ENCODE data around the gene RTP5.

The RTP5 gene

DNA sequence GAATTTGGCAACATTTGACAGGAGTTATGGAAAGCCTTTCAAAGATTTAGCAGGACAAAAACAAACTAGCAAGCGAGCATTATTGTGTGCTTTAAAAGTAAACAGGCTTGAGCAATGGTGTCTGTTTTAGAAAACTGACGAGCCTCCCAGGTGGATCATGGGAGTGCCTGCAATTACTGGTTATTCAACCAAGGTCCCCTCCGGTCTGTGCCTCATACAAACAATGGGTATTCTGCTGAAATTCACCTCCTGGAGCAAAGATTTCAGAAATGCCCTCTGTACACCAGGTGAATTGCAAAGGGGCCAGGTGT, 22.4 kb downstream of the RTP5 start:
- peaks cover 9% of the 10 kb centered on the region for H3K36me3 Mint-ChIP-seq (ENCODE audit: low read depth)
- H3K27ac Mint-ChIP-seq, result no peak overlapping the region
- no peaks in the 10 kb centered on the region for H3K27me3 Mint-ChIP-seq (ENCODE audit: low read depth)
- H3K9me3 Mint-ChIP-seq, result no peaks in the 10 kb centered on the region
- H3K4me3 Mint-ChIP-seq, result no peak overlapping the region
- H3K4me1 Mint-ChIP-seq (ENCODE audit: low read depth), result peaks cover 2% of the 10 kb centered on the region
- no peak for DNase-seq (ENCODE audit: low spot score)

DNA sequence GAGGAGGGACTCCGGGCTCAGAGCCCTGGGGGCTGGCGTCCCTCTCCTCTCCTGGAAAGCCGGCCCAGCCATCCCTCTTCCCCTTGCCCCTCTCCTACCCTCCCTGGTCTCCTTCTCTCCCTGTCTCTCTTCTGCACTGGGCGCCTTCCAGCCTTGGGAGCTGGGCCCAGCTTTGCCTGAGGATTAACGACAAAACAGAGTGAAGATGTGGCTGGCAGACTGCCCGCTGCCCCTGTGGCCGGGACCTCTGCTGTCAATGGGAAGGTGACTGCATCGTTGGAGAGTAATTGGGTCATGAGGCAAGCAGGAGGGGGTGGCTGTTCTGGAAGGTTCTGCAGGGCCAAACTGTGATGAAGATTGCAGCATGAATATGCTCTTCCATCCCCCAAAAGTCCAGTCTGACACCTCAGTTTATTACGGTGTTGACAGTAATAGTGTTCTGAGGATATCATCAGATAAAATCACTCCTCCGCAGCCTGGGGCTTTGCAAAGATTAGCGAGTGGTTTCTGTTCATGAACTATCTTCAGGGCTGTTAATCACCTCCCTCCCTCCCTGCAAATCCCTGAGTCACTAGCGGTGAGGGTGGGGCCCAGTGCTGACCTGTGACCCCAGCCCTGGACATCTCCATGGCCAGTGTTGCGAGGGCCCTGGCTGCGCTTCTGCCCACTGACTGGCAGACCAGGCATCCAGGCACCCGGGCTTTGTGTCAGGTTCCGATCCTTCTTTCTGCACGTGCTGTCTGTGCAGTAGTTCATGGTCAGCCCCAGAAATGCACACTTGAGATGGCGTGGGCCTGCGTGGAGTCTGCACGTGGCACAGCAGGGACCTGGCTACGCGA, 23.0 kb downstream of the RTP5 start:
- Mint-ChIP-seq H3K36me3 (ENCODE audit: low read depth) (peaks cover 9% of the 10 kb centered on the region), H3K9me3 (no peaks in the 10 kb centered on the region), H3K4me1 (ENCODE audit: low read depth) (peaks cover 2% of the 10 kb centered on the region), H3K4me3 (no peak overlapping the region), H3K27ac (no peak overlapping the region), H3K27me3 (ENCODE audit: low read depth) (no peaks in the 10 kb centered on the region)
- no peak for DNase-seq (ENCODE audit: low spot score)

DNA sequence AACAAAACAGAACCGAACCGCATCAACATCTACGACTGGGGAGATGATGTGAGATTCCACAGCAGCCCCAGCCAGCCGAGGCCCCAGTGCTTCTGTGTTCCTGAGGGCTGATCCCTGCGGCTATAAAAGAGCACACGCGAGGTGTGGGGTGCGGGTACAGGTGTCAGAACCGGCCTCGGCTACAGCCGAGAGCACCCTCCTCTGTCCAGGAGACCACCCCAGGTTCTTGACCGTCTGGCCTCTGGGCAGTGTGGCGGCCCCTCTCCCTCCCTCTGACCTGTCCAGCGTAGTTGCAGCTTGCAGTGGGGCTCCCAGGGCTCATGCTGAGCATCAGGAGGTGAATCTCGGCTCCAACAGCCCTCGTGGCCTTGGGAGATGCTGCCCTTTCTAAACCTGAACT, 23.7 kb downstream of the RTP5 start:
- peaks cover 6% of the 10 kb centered on the region for H3K36me3 Mint-ChIP-seq (ENCODE audit: low read depth)
- no peak for DNase-seq (ENCODE audit: low spot score)
- no peak overlapping the region for H3K27ac Mint-ChIP-seq
- H3K4me1 Mint-ChIP-seq (ENCODE audit: low read depth), result no peaks in the 10 kb centered on the region
- H3K4me3 Mint-ChIP-seq, result no peak overlapping the region
- H3K27me3 Mint-ChIP-seq (ENCODE audit: low read depth), result no peaks in the 10 kb centered on the region
- no peaks in the 10 kb centered on the region for H3K9me3 Mint-ChIP-seq

DNA sequence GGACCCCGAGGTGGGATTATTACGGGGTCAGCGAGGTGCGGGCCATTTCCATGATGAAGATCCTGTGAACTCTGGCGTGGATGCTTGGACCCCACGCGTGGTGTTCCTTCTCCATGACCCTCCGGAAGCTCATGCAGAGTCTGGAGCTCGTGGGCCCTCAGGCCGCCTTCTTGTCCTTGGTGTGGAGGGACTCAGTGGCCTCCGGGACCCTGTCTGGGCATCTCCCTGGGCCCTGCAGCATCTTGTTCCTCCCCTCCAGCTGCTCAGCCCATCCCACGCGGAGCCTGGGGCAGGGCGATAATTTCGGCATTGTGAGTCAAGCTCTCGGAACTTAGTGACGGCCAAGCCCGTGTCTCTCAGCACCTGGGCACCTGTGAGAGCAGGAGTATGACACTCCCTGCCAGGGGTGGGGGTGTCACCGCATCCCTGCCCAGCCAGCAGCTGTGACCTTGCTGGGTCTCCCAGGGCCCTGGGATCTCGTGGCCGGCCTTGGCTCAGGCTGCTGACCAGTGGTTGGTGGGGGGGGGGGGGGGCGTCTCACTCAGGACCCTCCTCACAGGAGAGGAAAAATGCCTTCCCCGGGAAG, 24.6 kb downstream of the RTP5 start:
- Mint-ChIP-seq H3K27ac (no peak overlapping the region), H3K36me3 (ENCODE audit: low read depth) (peaks cover 6% of the 10 kb centered on the region), H3K27me3 (ENCODE audit: low read depth) (no peaks in the 10 kb centered on the region), H3K9me3 (no peaks in the 10 kb centered on the region), H3K4me1 (ENCODE audit: low read depth) (no peaks in the 10 kb centered on the region), H3K4me3 (no peak overlapping the region)
- no peak for DNase-seq (ENCODE audit: low spot score)

DNA sequence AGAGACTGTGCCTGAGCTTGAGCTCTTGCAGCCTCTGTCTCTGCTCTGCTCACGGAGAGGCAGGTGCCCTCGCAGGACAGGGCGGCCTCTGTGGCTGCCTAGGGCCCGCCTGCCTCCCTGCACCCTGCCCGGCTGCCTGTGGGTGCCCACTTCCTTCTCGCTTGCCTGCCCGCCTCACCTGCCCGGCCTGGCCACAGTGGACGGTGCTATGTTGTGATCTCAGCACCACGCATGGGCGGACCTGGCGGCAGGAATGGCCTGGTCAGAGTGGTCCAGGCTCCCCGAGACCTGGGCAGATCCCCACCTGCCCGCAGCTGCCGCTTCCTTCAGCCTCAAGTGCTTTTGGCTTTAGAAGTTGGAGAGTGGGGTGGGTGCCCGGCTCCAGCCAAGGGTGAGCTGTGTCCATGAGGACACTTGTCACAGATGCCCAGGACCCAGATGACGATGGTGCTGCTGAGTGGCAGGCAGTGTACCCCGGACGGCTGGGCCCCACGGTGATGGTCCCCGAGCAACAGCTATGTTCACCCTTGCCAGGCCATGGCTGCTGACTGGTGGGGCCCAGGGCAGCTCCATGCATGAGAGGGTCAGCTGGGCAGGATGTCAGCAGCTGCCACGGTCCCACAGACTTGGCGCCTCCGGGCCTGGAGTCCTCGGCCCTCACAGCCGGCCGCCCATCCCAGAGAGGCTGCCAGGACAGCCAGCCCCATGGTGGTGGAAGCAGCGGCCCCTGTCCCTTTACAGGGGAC, 25.3 kb downstream of the RTP5 start:
- no peak for DNase-seq (ENCODE audit: low spot score)
- no peak overlapping the region for H3K4me3 Mint-ChIP-seq
- H3K27me3 Mint-ChIP-seq (ENCODE audit: low read depth), result no peaks in the 10 kb centered on the region
- no peak overlapping the region for H3K27ac Mint-ChIP-seq
- no peaks in the 10 kb centered on the region for H3K4me1 Mint-ChIP-seq (ENCODE audit: low read depth)
- peaks cover 4% of the 10 kb centered on the region for H3K36me3 Mint-ChIP-seq (ENCODE audit: low read depth)
- H3K9me3 Mint-ChIP-seq, result no peaks in the 10 kb centered on the region

DNA sequence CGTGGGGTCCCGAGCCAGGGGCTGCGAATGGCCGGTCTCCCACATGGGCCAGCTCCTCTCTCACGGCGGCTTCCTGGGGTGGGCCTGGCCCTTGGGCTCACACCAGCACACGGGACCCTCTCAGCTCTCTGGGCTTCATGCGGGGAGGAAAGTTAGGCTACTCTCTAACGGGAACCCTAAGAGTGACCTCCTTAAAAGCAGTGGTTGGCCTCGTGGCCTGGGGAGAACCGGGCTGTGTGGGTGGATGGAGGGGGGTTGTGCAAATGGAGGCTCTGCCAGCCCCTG, 25.8 kb downstream of the RTP5 start:
- H3K9me3 Mint-ChIP-seq, result no peaks in the 10 kb centered on the region
- DNase-seq (ENCODE audit: low spot score), result no peak
- no peaks in the 10 kb centered on the region for H3K4me1 Mint-ChIP-seq (ENCODE audit: low read depth)
- no peak overlapping the region for H3K27ac Mint-ChIP-seq
- no peaks in the 10 kb centered on the region for H3K27me3 Mint-ChIP-seq (ENCODE audit: low read depth)
- peaks cover 4% of the 10 kb centered on the region for H3K36me3 Mint-ChIP-seq (ENCODE audit: low read depth)
- no peak overlapping the region for H3K4me3 Mint-ChIP-seq

DNA sequence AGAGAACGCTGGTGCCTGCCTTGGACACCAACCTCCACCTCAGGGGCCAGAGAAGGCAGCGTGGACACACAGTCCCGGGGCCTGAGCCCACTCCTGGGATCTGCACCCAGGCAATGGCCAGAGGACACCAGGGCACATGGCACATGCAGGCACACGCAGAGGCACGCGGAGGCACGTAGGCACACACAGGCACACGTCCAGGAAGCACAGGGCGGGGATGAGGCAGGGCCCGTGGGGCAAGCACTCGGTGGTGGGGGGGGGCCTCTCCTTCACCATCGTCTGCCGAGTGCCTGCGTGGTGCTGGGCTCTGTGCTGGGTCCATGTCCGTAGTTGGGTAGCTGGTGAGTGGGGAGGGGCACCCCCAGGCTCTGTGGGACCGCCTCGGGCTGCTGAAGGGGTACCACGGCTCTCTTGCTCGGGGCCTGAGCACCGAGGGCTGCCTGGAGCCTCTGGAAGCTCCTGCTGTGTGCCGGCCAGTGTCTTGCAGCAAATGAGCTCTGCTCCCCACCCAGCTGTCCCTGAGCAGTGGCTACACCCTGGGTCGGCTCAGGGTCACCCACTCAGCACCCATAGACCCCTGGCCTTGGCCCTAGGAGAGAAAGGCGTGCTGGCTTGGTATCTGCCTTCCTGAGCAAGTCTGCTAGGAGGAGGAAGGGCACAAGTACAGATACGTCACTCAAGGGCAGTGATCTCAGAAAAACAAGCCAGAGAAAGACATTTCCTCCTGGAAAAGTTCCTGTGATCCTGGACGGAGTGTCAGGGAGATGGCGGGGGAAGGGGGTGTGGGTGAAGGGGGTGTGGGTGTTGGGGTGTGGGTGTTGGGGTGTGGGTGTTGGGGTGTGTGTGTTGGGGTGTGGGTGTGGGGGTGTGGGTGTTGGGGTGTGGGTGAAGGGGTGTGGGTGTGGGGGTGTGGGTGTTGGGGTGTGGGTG, 26.4 kb downstream of the RTP5 start:
- DNase-seq (ENCODE audit: low spot score), result no peak
- Mint-ChIP-seq H3K27ac (peak overlapping the region; percentile 78), H3K4me3 (no peak overlapping the region)

DNA sequence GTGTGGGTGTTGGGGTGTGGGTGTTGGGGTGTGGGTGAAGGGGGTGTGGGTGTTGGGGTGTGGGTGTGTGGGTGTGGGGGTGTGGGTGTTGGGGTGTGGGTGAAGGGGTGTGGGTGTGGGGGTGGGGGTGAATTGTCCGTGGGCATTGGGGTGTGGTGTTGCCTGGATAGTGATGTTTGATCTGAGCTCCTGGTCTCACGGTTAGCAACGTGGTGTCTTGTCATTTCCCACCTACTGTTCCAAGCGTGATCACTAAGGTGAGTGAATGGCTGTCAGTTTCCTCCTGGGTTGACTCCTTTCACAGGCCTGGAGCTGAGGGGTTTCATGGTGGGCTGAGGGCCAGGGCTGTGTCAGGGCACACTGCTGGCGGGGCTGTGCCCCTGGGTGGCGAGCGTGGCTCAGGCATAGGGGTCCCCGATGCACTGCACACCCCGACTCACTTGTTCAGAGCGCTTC, 27.2 kb downstream of the RTP5 start:
- Mint-ChIP-seq H3K27me3 (ENCODE audit: low read depth) (no peaks in the 10 kb centered on the region), H3K4me3 (no peak overlapping the region), H3K27ac (no peak overlapping the region), H3K4me1 (ENCODE audit: low read depth) (no peaks in the 10 kb centered on the region), H3K36me3 (ENCODE audit: low read depth) (peaks cover 3% of the 10 kb centered on the region), H3K9me3 (no peaks in the 10 kb centered on the region)
- DNase-seq (ENCODE audit: low spot score), result no peak

More for the DNA sequence above, 26.4 kb downstream of the RTP5 start:
- no peaks in the 10 kb centered on the region for H3K4me1 Mint-ChIP-seq (ENCODE audit: low read depth)
- peaks cover 4% of the 10 kb centered on the region for H3K36me3 Mint-ChIP-seq (ENCODE audit: low read depth)
- no peaks in the 10 kb centered on the region for H3K27me3 Mint-ChIP-seq (ENCODE audit: low read depth)
- no peaks in the 10 kb centered on the region for H3K9me3 Mint-ChIP-seq

DNA sequence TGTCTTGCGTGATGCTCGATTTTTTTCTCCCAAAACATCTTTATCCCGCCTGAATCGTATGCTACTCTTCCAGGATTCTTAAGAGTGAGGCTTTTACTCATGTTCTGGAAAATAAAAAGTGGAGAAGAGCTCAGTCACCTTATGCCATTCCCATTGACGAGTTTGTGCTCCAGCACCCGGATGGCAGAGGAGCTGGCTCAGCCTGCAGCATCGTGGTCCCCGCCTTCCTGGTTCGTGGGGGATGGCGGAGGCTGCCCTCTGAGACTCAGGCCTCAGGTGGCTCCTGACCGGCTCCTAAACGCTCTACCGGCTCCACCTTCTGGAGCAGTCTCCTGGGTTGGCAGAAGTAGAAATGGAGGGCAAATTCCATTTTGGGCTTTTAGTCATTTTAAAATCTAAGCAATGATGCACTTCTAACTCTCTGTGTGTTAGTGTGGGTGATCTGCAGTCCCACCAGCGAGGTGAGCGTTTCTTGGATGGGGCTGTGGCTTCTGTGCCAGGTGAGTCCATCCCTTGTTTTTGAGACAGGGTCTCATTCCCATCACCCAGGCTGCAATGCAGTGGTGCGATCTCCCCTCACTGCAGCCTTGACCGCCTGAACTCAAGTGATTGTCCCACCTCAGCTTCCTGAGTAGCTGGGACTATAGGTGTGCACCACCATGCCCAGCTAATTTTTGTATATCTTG, 27.8 kb downstream of the RTP5 start:
- Mint-ChIP-seq H3K4me3 (no peak overlapping the region), H3K9me3 (no peaks in the 10 kb centered on the region), H3K27ac (no peak overlapping the region), H3K36me3 (ENCODE audit: low read depth) (peaks cover 3% of the 10 kb centered on the region), H3K4me1 (ENCODE audit: low read depth) (no peaks in the 10 kb centered on the region), H3K27me3 (ENCODE audit: low read depth) (no peaks in the 10 kb centered on the region)
- no peak for DNase-seq (ENCODE audit: low spot score)

DNA sequence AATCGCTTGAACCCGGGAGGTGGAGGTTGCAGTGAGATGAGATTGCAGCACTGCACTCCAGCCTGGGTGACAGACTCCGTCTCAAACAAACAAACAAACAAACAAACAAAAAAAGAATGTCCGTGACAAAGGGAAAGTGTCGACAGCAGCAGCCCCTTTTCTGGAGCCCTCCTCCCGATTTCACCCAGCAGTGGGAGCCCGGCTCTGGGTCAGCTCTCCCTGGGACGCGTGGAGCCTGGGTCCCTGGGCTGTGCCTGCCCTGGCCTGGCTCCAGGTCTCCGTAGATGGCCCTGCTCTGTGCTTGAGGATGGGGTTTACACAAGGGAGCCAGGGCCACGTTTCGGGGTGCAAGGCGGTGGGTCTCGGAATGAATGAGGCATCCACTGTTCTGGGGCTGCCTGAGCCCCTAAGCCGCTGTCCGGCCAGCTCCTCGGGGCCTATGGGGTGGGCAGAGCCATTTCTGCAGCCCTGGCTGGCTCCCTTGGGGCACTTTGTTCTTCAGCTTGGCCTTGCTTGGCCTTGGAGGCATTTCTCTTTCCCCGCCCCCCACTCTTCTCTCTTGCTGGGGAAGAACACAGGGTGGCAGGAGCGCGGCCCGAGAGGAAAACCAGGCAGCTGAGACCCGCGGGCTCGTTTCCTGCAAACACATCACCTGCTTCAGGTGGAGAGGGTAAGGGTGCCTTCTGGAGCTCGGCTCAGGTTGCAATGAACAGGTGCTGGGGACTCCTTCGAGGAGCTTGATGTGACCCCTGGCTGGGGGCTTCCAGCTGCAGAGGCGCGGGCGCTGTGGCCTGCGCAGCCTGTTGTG, 29.1 kb downstream of the RTP5 start:
- H3K27me3 Mint-ChIP-seq (ENCODE audit: low read depth), result no peaks in the 10 kb centered on the region
- H3K4me3 Mint-ChIP-seq, result no peak overlapping the region
- peaks cover 3% of the 10 kb centered on the region for H3K36me3 Mint-ChIP-seq (ENCODE audit: low read depth)
- H3K27ac Mint-ChIP-seq, result no peak overlapping the region
- no peaks in the 10 kb centered on the region for H3K4me1 Mint-ChIP-seq (ENCODE audit: low read depth)
- DNase-seq (ENCODE audit: low spot score), result no peak
- H3K9me3 Mint-ChIP-seq, result no peaks in the 10 kb centered on the region

DNA sequence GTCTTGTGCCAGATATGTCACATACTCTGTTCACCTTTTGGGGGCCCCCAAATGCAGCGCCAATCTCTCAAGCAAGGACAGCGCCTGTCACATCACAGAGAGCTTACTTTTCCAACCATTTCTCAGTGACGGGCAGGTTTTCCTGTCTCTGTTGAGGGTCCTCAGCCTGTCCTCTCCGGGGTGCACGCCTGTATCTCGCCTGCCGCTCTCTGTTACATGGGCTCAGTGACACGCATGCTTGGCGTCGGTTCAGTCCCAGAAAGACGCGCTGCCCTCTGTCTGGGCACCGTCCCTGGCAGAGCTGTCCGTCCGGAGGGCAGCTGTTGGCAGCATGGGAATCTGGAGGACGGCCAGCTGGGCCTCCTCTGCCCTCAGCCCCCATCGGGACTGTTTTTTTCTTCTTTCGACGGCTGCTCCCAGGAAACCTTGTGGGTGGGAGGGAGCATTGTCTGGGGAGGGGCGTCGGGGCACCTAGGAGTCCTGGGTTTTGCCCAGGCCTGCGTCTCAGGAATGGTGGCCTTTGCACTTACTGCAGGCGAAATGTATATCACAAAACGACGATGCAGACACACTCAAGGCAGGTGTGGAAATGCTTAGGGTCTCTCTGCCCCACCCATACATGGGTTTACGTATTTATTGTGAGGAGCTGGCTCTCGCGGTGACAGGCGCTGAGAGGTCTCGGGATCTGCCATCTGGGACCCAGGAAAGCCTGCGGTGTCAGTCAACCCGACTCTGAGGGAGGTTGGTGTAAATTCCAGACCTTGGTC, 30.9 kb downstream of the RTP5 start:
- Mint-ChIP-seq H3K4me3 (no peak overlapping the region), H3K4me1 (ENCODE audit: low read depth) (no peaks in the 10 kb centered on the region), H3K36me3 (ENCODE audit: low read depth) (peaks cover 3% of the 10 kb centered on the region), H3K27ac (no peak overlapping the region), H3K27me3 (ENCODE audit: low read depth) (no peaks in the 10 kb centered on the region), H3K9me3 (no peaks in the 10 kb centered on the region)
- DNase-seq (ENCODE audit: low spot score), result no peak

DNA sequence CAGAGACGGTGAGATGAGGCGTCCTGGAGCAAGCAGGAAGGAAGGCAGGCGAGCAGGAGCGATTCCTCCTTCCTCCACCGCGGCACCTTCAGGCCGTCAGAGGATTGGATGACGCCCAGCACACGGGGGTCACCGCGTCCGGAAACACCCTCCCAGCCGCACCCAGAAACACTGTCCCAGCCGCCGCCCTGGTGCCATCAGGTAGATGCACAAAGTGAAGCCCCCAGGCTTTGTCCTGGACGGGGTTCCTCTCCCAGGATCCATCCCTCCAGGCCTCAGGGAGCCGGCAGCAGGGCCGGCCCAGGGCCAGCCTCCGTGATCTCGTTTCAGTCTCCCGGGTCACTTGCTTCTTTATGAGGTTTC, 31.5 kb downstream of the RTP5 start:
- Mint-ChIP-seq H3K4me3 (no peak overlapping the region), H3K27ac (no peak overlapping the region), H3K27me3 (ENCODE audit: low read depth) (no peaks in the 10 kb centered on the region), H3K36me3 (ENCODE audit: low read depth) (peaks cover 3% of the 10 kb centered on the region), H3K9me3 (no peaks in the 10 kb centered on the region), H3K4me1 (ENCODE audit: low read depth) (no peaks in the 10 kb centered on the region)
- no peak for DNase-seq (ENCODE audit: low spot score)

Data from T-helper 2 cell treated with Interferon-gamma antibody and Interleukin-4, amounts not matched to agents 5 μg/mL and 100 μg/mL, for 36 hours (primary cell).